NCI-H2196 (cell line): Measurements from ENCODE around the gene IL17REL.
A peak's percentile ranks its signal among the peaks of the same experiment; 100 is the strongest.
"Not testable (repeated sequence)": the region's sequence is repeated elsewhere in the genome, so short reads cannot be mapped to it uniquely, and the experiment has no call there.

Experiments used
- DNase-seq: peaks from one replicate; lab custom pipeline; 2025; ENCODE audit not compliant: unreplicated experiment; lab: John Stamatoyannopoulos, UW

IL17REL gene

GRCh38 chr22:49992921-49993648 lies 19.5 kb downstream of the IL17REL start:
- DNase-seq: no peak

GRCh38 chr22:49991907-49992533 lies 20.5 kb downstream of the IL17REL start:
- no peak for DNase-seq

GRCh38 chr22:49991167-49991566 lies 21.4 kb downstream of the IL17REL start:
- no peak for DNase-seq

DNA sequence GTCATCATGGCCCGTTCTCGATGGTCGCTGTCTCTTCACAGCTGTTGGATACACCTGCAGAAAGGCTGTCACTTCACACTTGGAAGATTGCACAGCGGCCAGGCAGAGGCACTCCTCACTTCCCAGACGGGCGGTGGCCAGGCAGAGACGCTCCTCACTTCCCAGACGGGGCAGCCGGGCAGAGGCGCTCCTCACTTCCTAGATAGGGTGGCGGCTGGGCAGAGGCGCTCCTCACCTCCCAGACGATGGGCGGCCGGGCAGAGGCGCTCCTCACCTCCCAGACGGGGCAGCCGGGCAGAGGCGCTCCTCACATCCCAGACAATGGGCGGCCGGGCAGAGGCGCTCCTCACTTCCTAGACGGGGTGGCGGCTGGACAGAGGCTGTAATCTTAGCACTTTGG lies 22.7 kb downstream of the IL17REL start:
- DNase-seq: not testable (repeated sequence)

DNA sequence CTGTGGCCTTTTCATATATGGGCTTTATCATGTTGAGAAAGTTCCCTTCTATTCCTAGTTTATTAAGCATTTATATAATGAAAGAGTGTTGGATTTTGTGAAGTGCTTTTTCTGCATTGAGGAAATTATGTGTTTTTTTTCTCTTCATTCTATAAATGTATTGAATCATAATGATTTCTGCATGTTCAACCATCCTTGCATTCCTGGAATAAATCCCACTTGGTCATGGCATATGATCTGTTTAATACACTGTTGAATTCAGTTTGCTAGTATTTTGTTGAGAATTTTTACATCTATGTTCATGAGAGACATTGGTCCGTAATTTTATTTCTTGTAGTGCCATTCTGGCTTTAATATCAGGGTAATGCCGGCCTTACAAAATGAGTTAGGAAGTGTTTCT lies 26.2 kb downstream of the IL17REL start:
- no peak for DNase-seq

DNA sequence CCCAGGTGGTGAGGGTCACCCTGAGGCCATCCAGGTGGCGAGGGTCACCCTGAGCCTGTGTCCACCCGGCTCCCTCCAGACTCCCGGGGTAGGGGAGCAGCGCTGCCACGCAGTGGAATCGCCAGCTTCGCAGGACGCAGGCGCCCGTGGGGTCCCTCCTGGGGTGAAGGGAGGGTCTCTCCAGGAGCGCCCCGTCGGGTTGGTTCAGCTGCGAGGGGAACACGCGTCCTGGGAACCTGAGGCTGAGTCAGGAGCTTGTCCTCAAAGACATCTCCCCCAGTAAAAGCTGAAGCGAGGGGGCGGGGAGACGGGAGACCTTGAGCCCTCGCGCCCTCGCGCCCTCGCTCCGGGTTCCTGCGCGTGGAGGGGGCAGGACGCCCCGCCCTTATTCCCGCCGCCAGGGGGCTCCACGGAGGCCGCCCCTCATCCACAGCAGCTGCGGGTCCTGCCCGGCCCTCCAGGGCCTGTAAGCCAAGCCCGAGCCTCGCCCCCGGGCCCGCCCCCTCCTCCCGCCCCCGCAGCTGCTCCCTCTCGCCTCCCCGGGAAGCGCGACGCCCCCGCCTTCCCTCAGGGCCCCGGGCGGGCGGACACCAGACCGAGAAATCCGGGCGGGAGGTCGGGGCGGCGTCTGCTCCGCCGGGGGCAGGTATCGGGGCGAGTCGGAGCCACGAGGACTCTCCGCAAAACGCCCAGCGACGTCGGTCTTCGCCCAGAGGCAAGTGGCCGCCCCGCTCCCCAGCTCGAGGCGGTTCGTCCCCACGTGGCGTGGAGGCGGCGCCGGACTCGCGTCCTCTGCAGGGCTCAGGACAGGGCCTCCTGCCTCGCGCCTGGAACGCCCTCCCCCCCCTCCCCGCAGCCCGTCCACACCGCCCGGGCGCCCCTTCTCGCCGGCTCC lies 29.2 kb downstream of the IL17REL start:
- no peak for DNase-seq

- DNase-seq: not testable (repeated sequence)
Measured at GRCh38 chr22:49981799-49982198, 30.8 kb downstream of the IL17REL start.

GRCh38 chr22:49979587-49980264 lies 32.8 kb downstream of the IL17REL start:
- DNase-seq: no peak

- DNase-seq: no peak
Measured at GRCh38 chr22:49977578-49977977, 35.0 kb downstream of the IL17REL start.

- no peak for DNase-seq
Measured at GRCh38 chr22:49976439-49977175, 36.0 kb downstream of the IL17REL start.

- DNase-seq: no peak
Measured at GRCh38 chr22:49975543-49976389, 36.8 kb downstream of the IL17REL start.

DNA sequence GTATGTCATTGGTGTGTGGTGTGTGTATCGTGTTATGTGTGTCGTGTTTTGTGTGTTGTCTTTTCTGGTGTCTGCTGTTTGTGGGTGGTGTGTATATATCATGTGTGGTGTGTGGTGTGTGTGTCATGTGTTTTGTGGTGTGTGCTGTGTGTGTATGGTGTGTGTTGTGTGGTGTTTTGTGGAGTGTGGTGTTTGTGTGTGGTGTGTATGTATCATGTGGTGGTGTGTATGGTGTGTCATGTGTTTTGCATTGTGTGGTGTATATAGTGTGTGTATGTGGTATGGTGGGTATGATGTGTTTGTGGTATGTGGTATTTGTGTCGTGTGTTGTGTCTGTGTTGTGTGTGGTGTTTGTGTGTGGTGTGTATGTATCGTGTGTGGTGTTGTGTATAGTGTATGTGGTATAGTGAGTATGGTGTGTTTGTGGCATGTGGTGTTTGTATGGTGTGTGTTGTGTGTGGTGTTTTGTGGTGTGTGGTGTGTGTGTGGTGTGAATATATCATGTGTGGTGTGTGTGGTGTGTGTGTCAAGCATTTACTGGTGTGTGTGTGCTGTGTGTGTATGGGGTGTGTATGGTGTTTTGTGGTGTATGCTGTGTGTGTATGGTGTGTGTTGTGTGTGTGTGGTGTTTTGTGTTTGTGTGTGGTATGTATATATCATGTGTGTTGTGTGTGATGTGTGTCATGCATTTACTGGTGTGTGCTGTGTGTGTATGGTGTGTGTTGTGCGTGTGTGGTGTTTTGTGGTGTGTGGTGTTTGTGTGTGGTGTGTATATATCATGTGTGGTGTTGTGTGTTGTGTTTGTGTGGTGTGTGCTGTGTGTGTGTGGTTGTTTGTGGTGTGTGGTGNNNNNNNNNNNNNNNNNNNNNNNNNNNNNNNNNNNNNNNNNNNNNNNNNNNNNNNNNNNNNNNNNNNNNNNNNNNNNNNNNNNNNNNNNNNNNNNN lies 39.3 kb downstream of the IL17REL start:
- no peak for DNase-seq

GRCh38 chr22:49972163-49973017 lies 40.2 kb downstream of the IL17REL start:
- DNase-seq: no peak

GRCh38 chr22:49971232-49972162 lies 41.1 kb downstream of the IL17REL start:
- DNase-seq: no peak

GRCh38 chr22:49970528-49971231 lies 41.9 kb downstream of the IL17REL start:
- peak; percentile 82 for DNase-seq
